Stimulated activated CD4-positive, alpha-beta T cell treated with anti-CD3 and anti-CD28 coated beads, TNF-alpha, amount 100 ng/mL, for 48 hours (primary cell): ENCODE results near the gene GFRA4.

Experiments
- DNase-seq, 3 donors: peaks; one replicate each; pipeline ENCODE4 v3.0.0-alpha.2; 2020; ENCODE audit warnings: low read depth in 3 of 3

GFRA4 gene

DNA sequence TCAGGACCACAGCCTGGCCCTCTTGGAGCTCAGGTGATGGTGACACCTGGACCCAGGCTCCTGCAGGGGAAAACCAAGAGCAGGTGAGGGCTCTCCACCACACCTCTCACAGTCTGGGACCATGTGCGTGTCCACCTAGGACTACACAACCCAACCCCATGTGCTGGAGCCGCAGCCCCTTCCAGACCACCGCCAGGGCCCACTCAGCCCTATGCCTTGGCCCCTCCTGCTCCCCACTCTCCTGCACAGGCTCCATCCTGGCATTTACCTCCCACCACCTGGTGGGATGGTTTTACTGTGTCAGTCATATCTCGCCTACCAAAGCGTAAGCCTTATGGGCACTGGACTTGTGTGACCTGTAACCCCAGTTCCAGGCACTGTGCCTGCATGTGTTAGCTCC is 31.7 kb upstream of the GFRA4 start:
- DNase-seq = no peak

DNA sequence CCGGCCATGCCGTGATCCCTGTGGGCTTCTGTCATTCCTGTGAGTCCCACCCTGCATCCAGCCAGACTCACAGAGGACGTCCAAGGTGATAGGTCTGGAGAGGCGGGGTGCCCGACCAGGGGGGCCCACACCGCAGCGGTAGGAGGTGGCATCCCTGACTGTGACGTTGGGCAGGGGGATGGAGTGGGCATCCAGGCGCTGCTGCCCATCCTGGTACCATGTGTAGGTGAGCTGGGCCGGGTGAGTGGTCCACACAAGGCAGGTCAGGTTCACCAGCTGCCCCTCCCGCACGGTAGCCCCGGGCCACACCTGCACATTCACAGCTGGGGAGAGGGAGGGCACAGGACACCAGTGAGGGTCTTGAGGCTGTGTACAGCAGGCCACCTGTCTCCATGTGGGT is 30.2 kb upstream of the GFRA4 start:
- DNase-seq = no peak

DNA sequence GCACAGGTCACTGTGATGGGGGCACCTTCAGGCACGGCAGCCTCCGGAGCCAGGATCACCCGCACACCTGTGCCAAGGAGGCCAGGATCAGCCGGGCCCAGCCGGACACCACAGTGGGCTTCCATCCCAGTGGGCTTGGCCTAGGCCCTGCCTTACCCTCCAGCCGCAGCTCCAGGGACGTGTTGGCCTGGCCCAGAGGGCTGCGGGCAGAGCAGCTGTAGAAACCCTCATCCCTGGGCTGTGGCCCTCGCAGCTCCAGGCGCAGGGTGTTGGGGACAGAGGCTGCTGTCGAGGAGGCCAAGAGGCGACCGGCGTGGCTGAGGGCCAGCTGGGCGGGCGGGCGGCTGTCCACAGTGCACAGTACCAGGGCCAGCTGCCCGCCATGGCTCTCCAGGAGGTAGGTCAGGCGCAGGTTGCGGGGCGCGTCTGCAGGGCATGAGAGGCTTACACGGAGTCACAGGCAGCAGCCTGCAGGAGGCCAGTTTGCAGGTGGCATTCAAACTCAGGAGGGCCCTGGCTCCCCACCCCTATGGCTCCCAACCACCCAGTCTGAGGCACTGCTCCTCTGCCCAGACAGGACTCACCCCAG is 29.6 kb upstream of the GFRA4 start:
- DNase-seq = no peak

DNA sequence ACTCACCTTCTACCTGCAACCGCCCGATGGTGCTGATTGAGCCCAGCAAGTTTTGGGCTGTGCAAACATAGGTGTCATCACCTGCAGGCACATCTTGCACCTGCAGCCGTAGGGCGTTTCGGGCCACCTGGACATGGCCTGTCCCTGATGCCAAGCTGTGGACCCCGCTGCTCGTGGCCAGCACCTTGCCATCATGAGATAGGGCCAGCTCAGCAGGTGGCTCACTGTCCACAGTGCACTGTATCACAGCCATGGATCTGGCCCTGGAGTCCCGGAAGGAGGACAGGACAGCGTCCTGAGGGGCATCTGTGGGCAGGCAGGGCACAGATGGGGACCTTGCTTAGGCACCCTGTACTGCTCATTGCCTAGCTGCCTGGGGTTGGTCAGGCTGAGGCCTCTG is 28.7 kb upstream of the GFRA4 start:
- no peak for DNase-seq

DNA sequence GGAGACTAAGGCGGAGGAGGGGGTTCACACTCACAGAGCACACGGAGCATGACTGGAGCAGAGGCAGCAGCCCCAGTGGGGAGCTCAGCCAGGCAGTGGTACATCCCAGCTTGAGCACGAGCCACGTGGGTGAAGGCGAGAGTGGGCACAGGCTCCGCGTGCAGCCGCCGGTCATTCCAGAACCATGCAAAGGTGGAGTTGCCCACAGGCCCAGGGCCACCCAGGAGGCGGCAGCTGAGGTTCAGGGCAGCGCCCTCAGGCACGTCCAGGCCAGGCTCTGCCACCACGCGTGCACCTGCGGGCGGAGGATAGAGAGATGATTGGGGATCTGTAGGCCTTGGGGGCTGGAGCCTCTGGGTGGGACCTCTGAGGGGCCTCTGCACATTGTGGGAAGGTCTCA is 28.1 kb upstream of the GFRA4 start:
- no peak for DNase-seq

DNA sequence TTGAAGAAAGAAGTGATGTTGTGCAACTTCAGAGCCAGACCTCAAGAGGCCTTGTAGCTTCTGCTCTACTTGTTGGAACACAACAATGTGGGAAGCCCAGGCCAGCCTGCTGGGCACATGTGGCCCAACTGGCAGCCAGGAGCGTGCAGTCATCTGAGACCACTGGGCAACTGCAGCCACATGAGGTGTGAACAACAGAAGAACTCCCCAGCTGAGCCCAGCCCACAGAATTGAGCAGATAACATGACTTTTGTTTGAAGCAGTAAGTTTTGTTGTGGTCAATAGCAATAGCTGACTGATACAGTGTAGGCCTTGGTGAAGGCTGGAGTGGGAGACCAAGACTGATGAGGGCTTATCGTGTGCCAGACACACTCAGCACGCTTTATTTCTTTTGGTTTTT is 27.2 kb upstream of the GFRA4 start:
- no peak for DNase-seq

DNA sequence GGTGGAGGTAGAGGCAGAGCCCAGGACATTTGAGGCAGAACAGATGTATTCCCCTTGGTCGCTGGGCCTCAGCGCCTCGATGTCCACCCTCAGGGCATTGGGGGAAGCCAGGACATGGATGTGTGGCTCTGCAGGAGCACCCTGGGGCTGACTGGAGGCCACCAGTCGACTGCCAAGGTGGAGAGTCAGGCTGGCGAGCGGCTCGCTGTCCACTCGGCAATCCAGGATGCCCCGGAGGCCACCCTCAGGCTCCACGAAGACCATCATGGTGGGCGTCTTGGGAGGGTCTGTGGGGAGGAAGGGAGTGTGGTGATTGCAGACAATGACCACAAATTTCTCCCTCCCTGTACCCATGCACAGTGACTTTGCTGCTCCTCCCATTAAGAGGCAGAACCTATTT is 26.8 kb upstream of the GFRA4 start:
- DNase-seq = no peak

DNA sequence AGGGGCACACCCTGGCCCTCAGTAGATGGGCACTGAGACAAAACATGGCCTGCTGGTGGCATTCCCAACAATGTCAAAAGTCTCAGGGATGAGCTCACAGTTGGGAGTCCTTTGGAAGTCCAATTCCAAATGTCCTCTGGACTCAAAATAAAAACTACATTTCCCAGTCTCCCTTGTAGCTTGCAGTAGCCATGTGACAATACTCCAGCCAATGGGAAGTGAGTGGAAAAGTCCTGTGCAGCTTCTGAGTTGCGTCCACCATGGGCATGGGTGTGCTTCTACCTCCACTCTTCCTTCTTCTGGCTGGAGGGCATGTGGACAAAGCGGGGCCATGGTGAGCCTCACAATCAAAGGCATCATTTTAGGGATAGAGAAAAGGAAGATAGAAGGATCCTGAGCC is 24.5 kb upstream of the GFRA4 start:
- no peak for DNase-seq

DNA sequence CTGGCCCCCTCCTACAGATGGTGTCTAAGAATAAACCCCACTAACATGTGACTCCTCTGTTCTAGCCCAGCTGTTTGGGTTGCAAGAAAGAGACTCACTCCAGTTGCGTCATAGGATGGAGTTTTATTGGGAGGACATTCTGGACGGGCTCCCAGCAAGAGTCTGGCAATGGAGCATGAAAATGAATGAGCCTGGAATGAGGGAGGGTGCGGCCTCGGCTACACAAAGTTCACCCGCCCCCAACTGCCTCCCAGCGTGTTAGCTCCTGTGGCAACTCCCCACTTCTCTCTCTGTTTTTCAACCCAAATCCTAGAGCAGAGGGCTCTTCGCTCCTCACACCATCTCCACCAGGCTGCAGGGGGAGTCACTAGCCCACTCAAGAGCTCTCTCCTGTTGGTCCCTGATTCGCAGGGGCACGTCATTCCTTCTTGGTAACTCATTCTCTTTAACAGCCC is 23.7 kb upstream of the GFRA4 start:
- DNase-seq = no peak

DNA sequence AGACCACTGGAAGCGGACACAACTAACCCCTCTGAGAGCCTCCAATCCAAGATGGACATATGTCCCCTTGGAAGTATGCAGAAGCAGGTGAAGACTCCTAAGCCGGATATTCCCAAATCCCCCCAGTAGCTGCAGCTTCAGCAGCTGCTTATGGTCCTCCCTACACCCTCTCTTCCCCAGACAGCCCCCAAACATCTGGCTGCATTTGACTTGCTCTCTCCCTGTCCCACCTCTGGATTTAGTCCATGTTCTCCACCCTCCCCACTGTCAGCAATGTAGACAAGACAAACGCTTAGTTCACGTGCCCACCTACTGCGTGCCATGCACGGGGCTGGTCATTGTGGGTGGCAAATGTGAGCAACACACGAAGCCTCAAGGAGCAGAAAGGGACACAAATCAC is 23.2 kb upstream of the GFRA4 start:
- no peak for DNase-seq

DNA sequence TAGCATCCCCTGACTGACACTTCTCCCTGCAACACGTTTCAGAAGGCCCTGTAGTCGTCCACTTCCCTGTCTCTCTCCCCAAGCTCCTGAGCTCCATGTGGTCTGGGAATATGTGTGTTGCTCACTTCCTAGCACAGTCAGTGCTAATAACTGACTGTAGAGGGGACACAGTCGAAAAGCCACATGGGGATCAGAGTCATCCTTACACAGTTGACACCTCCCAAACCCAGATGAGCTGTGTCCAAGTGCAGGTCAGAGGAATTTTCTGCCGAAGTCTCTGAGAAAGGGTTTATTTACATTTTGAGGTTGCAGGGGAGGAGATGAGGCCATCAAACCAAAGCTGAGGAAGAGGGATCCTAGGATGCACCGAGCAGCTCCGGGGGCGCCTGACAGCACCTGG is 22.1 kb upstream of the GFRA4 start:
- no peak for DNase-seq

DNA sequence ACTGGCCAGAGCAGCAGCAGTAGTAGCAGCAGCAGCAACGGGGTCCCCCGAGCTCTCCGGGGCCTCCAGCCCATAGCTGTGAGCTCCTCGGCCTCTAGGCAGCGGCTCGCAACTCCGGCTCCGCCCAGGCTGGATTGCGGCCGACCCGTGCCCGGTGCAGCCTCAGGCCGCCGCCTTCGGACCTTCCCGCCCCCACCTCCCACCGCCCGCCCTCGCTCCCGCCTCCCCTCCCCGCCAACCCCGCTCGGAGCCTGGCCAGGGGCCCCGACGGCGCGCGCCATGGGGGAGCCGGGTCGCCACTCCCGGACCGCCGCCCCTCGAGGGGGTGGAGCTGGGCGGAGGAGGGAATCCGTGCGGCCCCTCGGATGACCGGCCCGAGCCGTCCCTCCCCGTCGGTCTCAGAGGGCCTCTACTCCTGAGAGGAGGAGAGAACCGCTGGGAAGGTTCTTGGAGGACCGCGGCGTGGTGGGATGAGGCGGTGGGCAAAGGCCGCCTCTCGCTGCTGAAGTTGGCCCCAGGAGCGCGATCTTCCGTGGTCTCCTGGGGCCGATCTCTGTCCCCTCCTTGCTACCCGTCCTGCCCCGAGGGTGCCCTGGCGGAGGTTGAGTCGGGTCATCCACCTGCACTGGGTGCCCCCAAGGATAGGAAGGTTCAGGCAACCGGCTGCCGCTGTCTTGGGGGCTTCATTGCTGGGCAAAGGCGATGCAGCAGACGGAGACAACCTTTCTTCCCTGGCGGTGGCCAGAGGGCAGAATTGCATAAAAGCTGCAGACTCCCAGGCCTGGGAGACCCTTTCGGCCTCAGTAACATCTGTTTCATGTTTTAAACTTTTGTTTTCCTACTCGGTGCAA is 19.0 kb upstream of the GFRA4 start, which contains the start of gene ADAM33:
TSS of gene ADAM33 (minus strand) at position 80 of the 851 bp plus-strand sequence. CDS start at position 74, 6 bp downstream.
- no peak for DNase-seq

DNA sequence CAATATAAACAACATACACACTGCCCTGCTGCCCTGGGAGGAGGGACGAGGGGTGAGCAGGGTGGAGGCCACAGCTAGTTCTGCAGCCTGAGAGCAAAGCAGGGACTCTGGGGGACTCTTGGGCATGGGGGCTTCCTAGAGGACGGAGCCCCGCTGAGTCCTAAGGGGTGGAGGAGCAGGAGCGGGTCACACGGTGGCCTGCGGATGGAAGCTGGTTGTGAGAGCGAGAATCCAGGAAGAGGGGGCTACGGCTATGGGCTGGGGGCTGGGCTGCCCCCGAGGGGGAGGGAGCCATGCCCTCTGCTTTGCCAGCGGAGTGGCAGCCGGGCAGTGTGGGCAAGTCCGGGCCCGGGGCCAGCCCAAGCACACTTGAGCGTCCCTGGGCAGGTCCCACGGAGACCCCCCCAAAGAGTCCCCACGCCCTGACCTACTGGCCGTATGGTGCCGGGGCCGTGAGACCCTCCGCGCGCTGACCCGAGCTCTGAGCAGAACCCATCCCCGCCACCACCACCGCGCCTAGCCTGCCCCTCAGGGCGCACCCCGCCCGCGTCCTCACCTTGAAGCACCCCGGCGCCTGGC is 18.2 kb upstream of the GFRA4 start:
- no peak for DNase-seq

DNA sequence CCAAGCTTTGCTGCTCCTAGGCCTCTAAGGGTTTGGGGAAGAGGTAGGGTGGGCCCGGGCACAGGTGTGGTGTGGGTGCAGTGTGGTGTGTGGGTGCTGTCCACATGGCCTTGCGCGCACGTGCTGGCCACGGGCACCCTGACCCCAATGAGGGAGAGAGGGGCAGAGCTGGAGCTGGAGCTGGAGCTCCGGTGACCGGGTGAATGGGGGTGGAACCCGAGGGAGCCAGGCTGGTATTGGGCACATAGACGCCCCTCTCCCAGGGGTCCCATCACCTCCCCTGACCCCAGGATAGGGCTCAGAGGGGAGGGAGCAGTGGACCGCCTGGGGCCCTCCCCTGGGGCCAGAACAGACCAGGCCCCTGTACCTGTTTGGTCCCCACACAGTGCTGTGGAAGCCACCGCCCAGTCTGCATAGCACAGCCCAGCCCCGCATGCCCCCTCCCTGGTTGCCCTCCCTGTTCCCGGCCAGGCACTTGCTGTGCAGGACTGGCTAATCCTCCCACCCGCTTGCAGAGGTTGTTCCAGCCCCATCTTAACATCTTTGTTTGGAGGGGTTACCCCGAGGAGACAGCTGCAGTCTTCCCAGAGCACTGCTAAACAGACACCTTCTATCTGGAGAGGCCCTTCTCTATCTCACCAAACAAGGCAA is 17.6 kb upstream of the GFRA4 start:
- no peak for DNase-seq

DNA sequence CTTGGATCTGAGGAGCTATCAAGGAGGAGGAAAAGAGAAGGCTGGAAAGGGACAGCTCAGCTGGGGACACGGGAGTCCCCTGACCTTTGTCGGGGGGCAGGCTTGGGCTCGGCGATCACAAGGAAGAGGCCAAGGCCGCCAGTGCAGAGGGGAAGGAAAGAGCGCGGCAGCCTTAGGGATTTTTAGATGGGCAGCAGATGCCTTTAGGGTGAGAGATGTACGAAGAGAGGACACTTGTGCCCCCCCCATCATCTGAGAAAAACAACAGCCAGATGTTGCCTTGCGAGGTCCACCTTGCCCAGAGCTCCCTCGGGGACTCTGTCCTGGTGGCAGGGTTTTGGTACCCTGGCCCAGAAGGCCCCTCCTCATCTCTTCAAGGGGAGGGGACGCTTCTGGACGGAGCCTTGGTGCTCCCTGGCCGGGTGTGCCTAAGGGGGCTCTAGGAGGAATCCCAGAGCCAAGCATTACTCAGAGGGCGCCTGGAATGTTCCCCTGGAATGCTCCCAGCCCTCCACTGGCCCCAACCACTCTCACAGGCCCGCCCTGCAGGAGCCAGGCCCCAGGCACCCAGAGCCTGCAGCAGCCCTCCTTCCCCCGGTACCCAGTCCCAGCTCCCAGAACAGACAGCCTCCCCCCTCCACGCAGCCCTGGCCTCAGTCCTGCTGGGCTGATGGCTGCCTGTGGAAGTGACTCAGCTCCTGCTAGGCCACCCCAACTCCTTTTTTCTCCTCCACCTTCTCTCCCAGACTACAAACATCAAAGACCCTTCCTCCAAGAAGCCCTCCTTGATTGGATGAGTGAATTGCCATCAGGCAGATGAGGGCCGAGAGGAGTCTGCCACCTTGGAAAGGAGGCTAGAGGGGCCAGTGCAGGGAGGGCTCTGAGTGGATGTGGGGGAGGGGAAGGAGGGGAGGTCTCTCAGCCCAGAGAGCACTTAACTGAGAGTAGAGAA is 16.8 kb upstream of the GFRA4 start:
- no peak for DNase-seq

DNA sequence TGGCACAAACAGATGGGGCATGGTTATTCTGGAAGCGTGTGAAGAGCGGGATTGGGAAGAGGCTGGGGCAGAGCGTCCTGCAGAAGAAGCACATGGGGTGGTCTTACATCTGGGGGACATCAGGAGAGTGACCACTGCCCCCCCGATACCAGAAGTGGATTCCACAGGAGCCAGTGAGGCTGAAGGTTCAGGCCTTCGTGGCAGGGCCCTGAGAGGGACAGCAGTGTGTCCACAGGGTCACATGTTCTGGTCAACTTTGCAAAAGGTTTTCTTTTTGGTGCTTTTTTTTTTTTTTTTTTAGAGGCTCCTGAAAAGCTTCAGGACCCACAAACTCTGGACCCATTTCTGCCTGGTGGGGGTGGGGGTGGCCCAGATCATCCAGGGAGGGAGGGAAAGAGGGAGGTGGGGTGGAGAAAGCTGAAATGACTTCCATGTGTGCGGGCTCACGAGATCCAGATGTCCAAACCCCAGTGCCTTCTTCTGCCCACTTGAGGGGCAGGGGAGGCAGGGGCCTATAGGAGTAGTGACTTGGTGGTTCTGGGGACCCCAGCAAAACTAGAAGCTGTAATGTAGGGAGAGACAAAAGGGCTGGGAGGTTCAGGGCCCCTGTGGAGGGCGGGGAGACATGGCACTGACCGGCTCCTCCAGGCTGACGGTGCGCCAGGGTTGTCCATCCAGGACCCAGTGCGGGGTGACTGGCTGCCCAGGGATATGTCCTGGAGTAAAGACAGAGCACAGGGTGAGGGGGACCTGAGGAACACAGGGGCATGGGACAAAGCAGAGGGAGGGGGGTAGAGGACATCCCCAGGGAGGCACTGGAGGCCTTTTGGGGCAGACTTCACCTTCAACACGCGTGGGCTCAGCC is 15.9 kb upstream of the GFRA4 start:
- no peak for DNase-seq

DNA sequence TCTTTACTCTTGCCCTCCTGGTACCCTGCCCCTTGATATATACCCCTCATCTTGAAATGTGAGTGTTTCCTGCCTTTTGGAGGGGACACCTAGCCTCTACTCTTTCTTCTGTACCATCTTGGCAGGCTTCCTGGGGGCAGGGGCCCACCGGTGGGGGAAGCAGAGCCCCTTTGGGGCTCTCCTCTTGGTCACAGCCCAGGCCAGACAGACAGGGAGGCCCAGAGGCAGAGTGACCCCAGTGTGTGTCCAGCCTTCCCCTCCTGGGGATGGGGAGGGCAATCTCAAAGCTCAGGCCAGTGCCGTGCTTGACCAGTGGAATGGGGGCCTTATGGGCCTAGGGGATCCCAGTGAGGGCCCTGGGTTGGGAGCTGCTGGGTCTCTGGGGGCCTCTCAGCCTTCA is 15.0 kb upstream of the GFRA4 start:
- DNase-seq = no peak

DNA sequence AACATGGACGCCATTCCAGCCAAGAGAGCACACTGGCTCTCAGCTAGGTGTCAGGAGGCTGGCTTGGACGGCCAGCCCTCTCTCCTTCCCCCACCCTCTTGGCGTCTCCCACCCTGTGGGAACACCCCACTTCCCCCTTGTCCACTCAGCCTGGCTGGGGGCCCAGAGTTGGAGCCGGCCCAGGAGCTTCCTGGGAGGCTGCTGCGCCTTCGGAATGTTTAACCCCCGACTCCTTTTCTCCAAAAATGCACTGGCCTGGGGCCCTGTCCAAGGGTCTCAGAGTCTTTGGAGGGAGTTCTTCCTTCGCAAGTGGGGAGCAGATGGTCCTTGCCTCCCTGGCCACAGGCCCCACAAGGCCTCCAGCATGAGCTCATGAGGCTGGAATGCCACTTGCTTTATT is 14.5 kb upstream of the GFRA4 start:
- no peak for DNase-seq

DNA sequence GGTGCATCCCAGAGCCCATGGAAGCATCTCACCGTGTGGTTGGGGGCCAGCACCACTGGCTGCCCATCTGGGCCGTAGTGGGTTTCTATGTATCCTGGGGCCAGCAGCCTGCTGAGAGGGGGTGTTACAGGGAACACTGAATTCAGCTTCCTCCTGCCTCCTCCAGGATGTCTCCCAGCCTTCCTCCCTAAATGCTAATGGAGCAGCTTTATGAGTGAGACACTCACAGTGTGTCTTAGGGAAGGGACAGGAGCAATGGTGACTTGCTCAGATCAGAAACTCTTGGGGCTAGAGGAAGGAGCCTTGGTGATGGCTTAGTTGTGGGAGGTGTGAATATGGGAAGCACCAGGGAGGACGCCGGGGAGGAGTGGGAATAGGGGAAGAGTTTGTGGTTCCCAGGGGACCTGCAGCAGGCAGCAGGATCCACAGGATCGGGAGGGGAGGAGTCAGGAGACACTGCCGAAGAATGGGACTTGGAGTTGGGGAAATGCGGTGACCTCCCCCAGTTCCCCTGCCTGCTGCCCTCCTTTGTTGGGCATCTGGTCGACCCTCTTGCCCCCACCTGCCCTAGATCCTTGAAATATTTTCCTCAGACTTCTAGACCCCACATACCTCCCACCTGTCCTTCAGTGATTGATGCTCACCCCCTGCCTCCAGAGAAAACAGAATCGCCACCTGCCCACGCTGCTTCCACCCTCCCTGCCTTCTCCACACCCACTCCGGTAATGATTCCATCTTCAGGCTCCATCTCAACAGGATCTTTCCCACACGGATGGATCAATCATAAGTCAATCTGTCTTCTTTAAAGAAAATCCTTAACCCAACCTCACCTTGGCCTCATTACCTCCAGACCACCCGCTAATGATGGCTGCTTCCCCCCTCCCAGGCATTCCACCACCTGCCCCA is 12.0 kb upstream of the GFRA4 start:
- no peak for DNase-seq
